HG03442 (cell line): ENCODE results near the gene FLYWCH1.

ENCODE experiments used
- ATAC-seq: cut with Tn5 transposase; IDR thresholded peaks from one replicate; pipeline ENCODE4 v1.9.1; 2021; ENCODE audit warnings: mild to moderate bottlenecking, moderate library complexity; ENCODE audit not compliant: unreplicated experiment

Gene FLYWCH1

GRCh38 chr16:2980227-2981176 is 68.8 kb downstream of the FLYWCH1 start, which contains the start of gene PKMYT1:
PKMYT1 (minus strand) TSS chr16:2980446; CDS start chr16:2979657, 789 bp downstream.
- peak; percentile 70 for ATAC-seq

GRCh38 chr16:2981177-2981898 is 69.6 kb downstream of the FLYWCH1 start:
- no peak for ATAC-seq

- ATAC-seq: no peak
Measured at GRCh38 chr16:2981899-2982250, 70.1 kb downstream of the FLYWCH1 start.

GRCh38 chr16:2982402-2982801 is 70.7 kb downstream of the FLYWCH1 start:
- ATAC-seq: no peak

GRCh38 chr16:2983706-2984136 is 72.0 kb downstream of the FLYWCH1 start:
- no peak for ATAC-seq

- no peak for ATAC-seq
Measured at GRCh38 chr16:2985462-2985861, 73.7 kb downstream of the FLYWCH1 start.

GRCh38 chr16:2985893-2986355 is 74.2 kb downstream of the FLYWCH1 start:
- ATAC-seq: no peak

GRCh38 chr16:2986623-2987188 is 75.0 kb downstream of the FLYWCH1 start:
- no peak for ATAC-seq

GRCh38 chr16:2987286-2987685 is 75.6 kb downstream of the FLYWCH1 start:
- ATAC-seq: no peak

GRCh38 chr16:2987833-2988232 is 76.1 kb downstream of the FLYWCH1 start:
- ATAC-seq: no peak

GRCh38 chr16:2988590-2989099 is 76.9 kb downstream of the FLYWCH1 start:
- ATAC-seq: no peak

- ATAC-seq: no peak
Measured at GRCh38 chr16:2990891-2991290, 79.2 kb downstream of the FLYWCH1 start.

GRCh38 chr16:2991566-2992261 is 80.0 kb downstream of the FLYWCH1 start:
- ATAC-seq: no peak

- no peak for ATAC-seq
Measured at GRCh38 chr16:2992383-2993081, 80.8 kb downstream of the FLYWCH1 start.

- no peak for ATAC-seq
Measured at GRCh38 chr16:2996298-2996697, 84.6 kb downstream of the FLYWCH1 start.

- no peak for ATAC-seq
Measured at GRCh38 chr16:2999929-3000328, 88.2 kb downstream of the FLYWCH1 start.

GRCh38 chr16:3000540-3000939 is 88.8 kb downstream of the FLYWCH1 start:
- ATAC-seq: no peak
